Measurements from ENCODE around the gene RGS4.

Gene RGS4

DNA sequence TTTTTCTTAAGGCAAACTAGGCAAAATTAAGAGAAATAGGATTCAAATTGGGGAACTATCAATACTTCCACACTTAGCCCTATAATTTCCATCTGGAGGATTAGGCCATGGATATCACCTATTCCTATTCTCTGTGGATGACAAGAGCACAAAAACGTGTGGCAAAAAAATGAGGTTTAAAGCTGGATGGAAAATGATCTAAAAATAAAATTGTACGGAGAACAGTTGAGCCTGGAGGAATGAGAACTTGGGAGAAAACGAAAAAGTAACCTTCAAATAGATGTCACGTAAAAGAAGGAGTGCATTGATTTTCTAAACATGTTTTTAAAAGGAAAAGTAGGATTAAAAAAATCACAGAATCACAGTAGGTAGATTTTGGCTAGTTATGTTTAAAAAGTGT lies 55.7 kb downstream of the RGS4 start:
- no peaks in the 10 kb centered on the region for H3K4me1 ChIP-seq (ENCODE audit: control insufficient read depth in 2 of 2, insufficient read depth in 2 of 2, low read length in 2 of 2)
- no peaks in the 10 kb centered on the region for H3K9me3 ChIP-seq (ENCODE audit: control insufficient read depth in 2 of 2, low read length in 2 of 2)
- H3K9ac ChIP-seq (ENCODE audit: low read depth in 1 of 2, low read length in 2 of 2), result no peak overlapping the region
- no peaks in the 10 kb centered on the region for H3K27me3 ChIP-seq (ENCODE audit: control insufficient read depth in 2 of 2, insufficient read depth in 2 of 2, low read length in 2 of 2)
- no peak overlapping the region for H3K27ac ChIP-seq (ENCODE audit: low read depth in 2 of 2, low read length in 2 of 2)
- H3K4me3 ChIP-seq (ENCODE audit: low read length in 2 of 2), result no peak overlapping the region
- no peaks in the 10 kb centered on the region for H3K36me3 ChIP-seq (ENCODE audit: control insufficient read depth in 2 of 2, insufficient read depth in 2 of 2, low read length in 2 of 2)

Measured in mucosa of rectum (tissue), 2 donors.